RWPE1 (cell line): ENCODE measurements around the gene ADD2.

Experiments used
- CTCF ChIA-PET: fragments of 350-600 bp; sonication (Branson Sonifier 250); formaldehyde crosslinking; extraction: SDS; loops from one replicate; lab custom pipeline; 2021; lab: Yijun Ruan, JAX
- POLR2A ChIA-PET: fragments of 400-600 bp; formaldehyde crosslinking; extraction: SDS; loops from one replicate; lab custom pipeline; 2020; ENCODE audit warnings: antibody characterized with exemption; ENCODE audit not compliant: low non-redundant PET; lab: Yijun Ruan, JAX
- DNase-seq: peaks from one replicate; pipeline ENCODE4 v3.0.0; 2012; ENCODE audit warnings: low spot score
- H3K27ac ChIP-seq: fragments of 450-650 bp; 2 replicates; pipeline ENCODE4 v1.5.1; 2017
- TF ChIP-seq, protein P1 (sequence below): fragments of 450-650 bp; conservative IDR thresholded peaks from 2 replicates; pipeline ENCODE4 v1.5.1; 2017; ENCODE audit warnings: low read depth, mild to moderate bottlenecking

The ADD2 gene

GRCh38 chr2:70639841-70640436 is 128.1 kb downstream of the ADD2 start:
- H3K27ac ChIP-seq: no peak overlapping the region
- ChIA-PET POLR2A (no interaction called here), CTCF (interaction anchor here (1.2 to 1.5 kb wide), 2 partner anchors 23 to 298 kb away, joined by 3 to 6 read pairs; no protein-coding TSS in a partner anchor)
- DNase-seq: no peak
- TF ChIP-seq, protein P1, sequence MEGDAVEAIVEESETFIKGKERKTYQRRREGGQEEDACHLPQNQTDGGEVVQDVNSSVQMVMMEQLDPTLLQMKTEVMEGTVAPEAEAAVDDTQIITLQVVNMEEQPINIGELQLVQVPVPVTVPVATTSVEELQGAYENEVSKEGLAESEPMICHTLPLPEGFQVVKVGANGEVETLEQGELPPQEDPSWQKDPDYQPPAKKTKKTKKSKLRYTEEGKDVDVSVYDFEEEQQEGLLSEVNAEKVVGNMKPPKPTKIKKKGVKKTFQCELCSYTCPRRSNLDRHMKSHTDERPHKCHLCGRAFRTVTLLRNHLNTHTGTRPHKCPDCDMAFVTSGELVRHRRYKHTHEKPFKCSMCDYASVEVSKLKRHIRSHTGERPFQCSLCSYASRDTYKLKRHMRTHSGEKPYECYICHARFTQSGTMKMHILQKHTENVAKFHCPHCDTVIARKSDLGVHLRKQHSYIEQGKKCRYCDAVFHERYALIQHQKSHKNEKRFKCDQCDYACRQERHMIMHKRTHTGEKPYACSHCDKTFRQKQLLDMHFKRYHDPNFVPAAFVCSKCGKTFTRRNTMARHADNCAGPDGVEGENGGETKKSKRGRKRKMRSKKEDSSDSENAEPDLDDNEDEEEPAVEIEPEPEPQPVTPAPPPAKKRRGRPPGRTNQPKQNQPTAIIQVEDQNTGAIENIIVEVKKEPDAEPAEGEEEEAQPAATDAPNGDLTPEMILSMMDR: no peak

GRCh38 chr2:70638561-70638960 is 129.4 kb downstream of the ADD2 start:
- no peak overlapping the region for H3K27ac ChIP-seq
- ChIA-PET CTCF (interaction anchor here (1.2 kb wide), 1 partner anchor 21 kb away, joined by 3 read pairs; no protein-coding TSS in a partner anchor), POLR2A (no interaction called here)
- DNase-seq: no peak
- TF ChIP-seq, protein P1: no peak

DNA sequence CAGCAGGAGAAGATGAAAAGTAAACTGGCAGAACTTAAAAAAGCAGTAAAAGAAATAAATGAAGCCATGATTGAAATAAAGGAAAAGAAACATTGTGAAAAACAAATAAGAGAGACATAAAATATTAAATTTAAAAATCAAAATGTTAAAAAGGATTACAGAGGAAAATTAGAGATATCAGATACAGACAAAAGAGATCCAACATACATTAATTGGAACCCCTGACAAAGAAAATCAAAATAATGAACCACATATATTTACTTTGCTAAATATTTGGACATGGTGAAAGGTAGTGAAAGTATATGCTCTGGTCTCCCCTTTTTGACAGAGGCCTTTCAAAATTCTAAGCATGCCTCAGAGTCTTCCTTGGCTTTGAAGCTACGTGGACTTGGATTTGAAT is 134.5 kb downstream of the ADD2 start:
- H3K27ac ChIP-seq: no peak overlapping the region
- POLR2A ChIA-PET: no interaction called here
- TF ChIP-seq, protein P1: no peak
- DNase-seq: no peak
- CTCF ChIA-PET: no interaction called here

GRCh38 chr2:70632966-70633365 is 135.0 kb downstream of the ADD2 start:
- no peak for DNase-seq
- H3K27ac ChIP-seq: no peak overlapping the region
- TF ChIP-seq, protein P1: no peak
- ChIA-PET CTCF (no interaction called here), POLR2A (no interaction called here)

DNA sequence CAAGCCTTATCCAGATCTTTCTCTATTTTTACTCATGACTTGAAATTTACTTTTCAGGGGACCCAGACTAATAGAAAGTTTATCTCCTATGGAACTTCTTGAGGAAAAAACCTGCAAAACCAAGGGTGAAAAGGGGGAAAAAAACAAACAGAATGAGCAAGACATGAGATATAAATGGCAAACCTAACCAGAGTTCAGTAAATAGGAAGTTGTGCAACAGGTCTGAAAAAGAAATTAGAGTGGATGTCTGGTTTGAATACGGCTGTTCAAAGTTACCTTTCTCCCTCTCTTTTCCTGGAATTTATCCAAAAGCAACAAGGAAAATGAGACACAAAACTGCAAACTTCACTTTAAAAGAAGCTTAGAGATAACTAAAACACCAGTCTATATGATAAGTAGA is 135.6 kb downstream of the ADD2 start:
- DNase-seq: no peak
- ChIA-PET POLR2A (no interaction called here), CTCF (no interaction called here)
- no peak overlapping the region for H3K27ac ChIP-seq
- TF ChIP-seq, protein P1: no peak

GRCh38 chr2:70630761-70631160 is 137.2 kb downstream of the ADD2 start:
- no peak for DNase-seq
- no peak overlapping the region for H3K27ac ChIP-seq
- CTCF ChIA-PET: interaction anchor here (0.7 kb wide), 1 partner anchor 128 kb away, joined by 3 read pairs; no protein-coding TSS in a partner anchor
- TF ChIP-seq, protein P1: no peak
- POLR2A ChIA-PET: interaction anchor here (0.5 kb wide), 1 partner anchor 24 kb away, joined by 3 read pairs; no protein-coding TSS in a partner anchor
